ENCODE results near the gene PAPPA2.

Gene PAPPA2

GRCh38 chr1:176770066-176770465 is 307.1 kb downstream of the PAPPA2 start:
- no peaks in the 10 kb centered on the region for H3K36me3 ChIP-seq (replicated peaks; ENCODE audit: low read depth, low read length)
- H3K9ac ChIP-seq (ENCODE audit: low read length): no peak overlapping the region
- no peaks in the 10 kb centered on the region for H3K79me2 ChIP-seq (ENCODE audit: low read length)
- no peak overlapping the region for H3K4me2 ChIP-seq (ENCODE audit: low read length)
- TF ChIP-seq EZH2phosphoT487 (IDR thresholded peaks at IDR 0.05; ENCODE audit: low read depth) (no peak), CTCF (IDR thresholded peaks at IDR 0.05; ENCODE audit: low read depth, low read length) (no peak)
- no peak overlapping the region for H2AFZ ChIP-seq (ENCODE audit: low read depth, low read length)
- no peak overlapping the region for H3K27ac ChIP-seq (ENCODE audit: low read length)
- no peaks in the 10 kb centered on the region for H3K4me1 ChIP-seq (ENCODE audit: low read length)
- H3K9me3 ChIP-seq (ENCODE audit: insufficient read depth, low read length): no peaks in the 10 kb centered on the region
- no peak overlapping the region for H3K4me3 ChIP-seq (ENCODE audit: low read length)
- H3K27me3 ChIP-seq (ENCODE audit: low read depth, low read length): peaks cover 31% of the 10 kb centered on the region
- H4K20me1 ChIP-seq (ENCODE audit: insufficient read depth, low read length): no peaks in the 10 kb centered on the region

GRCh38 chr1:176773038-176773437 is 310.1 kb downstream of the PAPPA2 start:
- H3K27ac ChIP-seq (ENCODE audit: low read length): no peak overlapping the region
- H4K20me1 ChIP-seq (ENCODE audit: insufficient read depth, low read length): no peaks in the 10 kb centered on the region
- H3K79me2 ChIP-seq (ENCODE audit: low read length): no peaks in the 10 kb centered on the region
- no peak for TF ChIP-seq CTCF (IDR thresholded peaks at IDR 0.05; ENCODE audit: low read depth, low read length)
- no peak for TF ChIP-seq EZH2phosphoT487 (IDR thresholded peaks at IDR 0.05; ENCODE audit: low read depth)
- peaks cover 26% of the 10 kb centered on the region for H3K27me3 ChIP-seq (ENCODE audit: low read depth, low read length)
- H3K4me2 ChIP-seq (ENCODE audit: low read length): no peak overlapping the region
- no peaks in the 10 kb centered on the region for H3K9me3 ChIP-seq (ENCODE audit: insufficient read depth, low read length)
- H3K9ac ChIP-seq (ENCODE audit: low read length): no peak overlapping the region
- no peaks in the 10 kb centered on the region for H3K36me3 ChIP-seq (replicated peaks; ENCODE audit: low read depth, low read length)
- no peaks in the 10 kb centered on the region for H3K4me1 ChIP-seq (ENCODE audit: low read length)
- H2AFZ ChIP-seq (ENCODE audit: low read depth, low read length): no peak overlapping the region
- no peak overlapping the region for H3K4me3 ChIP-seq (ENCODE audit: low read length)

- no peak overlapping the region for H3K4me3 ChIP-seq (ENCODE audit: low read length)
- TF ChIP-seq CTCF (IDR thresholded peaks at IDR 0.05; ENCODE audit: low read depth, low read length): no peak
- TF ChIP-seq EZH2phosphoT487 (IDR thresholded peaks at IDR 0.05; ENCODE audit: low read depth): no peak
- no peak overlapping the region for H3K9ac ChIP-seq (ENCODE audit: low read length)
- peaks cover 20% of the 10 kb centered on the region for H3K27me3 ChIP-seq (ENCODE audit: low read depth, low read length)
- H2AFZ ChIP-seq (ENCODE audit: low read depth, low read length): no peak overlapping the region
- no peaks in the 10 kb centered on the region for H3K36me3 ChIP-seq (replicated peaks; ENCODE audit: low read depth, low read length)
- no peaks in the 10 kb centered on the region for H4K20me1 ChIP-seq (ENCODE audit: insufficient read depth, low read length)
- no peaks in the 10 kb centered on the region for H3K4me1 ChIP-seq (ENCODE audit: low read length)
- no peak overlapping the region for H3K27ac ChIP-seq (ENCODE audit: low read length)
- H3K79me2 ChIP-seq (ENCODE audit: low read length): no peaks in the 10 kb centered on the region
- H3K9me3 ChIP-seq (ENCODE audit: insufficient read depth, low read length): no peaks in the 10 kb centered on the region
- no peak overlapping the region for H3K4me2 ChIP-seq (ENCODE audit: low read length)
Measured at GRCh38 chr1:176774224-176774623, 311.2 kb downstream of the PAPPA2 start.

- Histone ChIP-seq H3K27ac (ENCODE audit: low read length) (no peak overlapping the region), H3K4me1 (ENCODE audit: low read length) (no peaks in the 10 kb centered on the region), H3K4me3 (ENCODE audit: low read length) (no peak overlapping the region), H4K20me1 (ENCODE audit: insufficient read depth, low read length) (no peaks in the 10 kb centered on the region), H3K27me3 (ENCODE audit: low read depth, low read length) (peaks cover 17% of the 10 kb centered on the region; the same call in 1 of the 2 replicates), H3K9ac (ENCODE audit: low read length) (no peak overlapping the region), H3K4me2 (ENCODE audit: low read length) (no peak overlapping the region), H3K79me2 (ENCODE audit: low read length) (no peaks in the 10 kb centered on the region), H3K9me3 (ENCODE audit: insufficient read depth, low read length) (no peaks in the 10 kb centered on the region), H3K36me3 (replicated peaks; ENCODE audit: low read depth, low read length) (no peaks in the 10 kb centered on the region), H2AFZ (ENCODE audit: low read depth, low read length) (no peak overlapping the region)
- TF ChIP-seq CTCF (IDR thresholded peaks at IDR 0.05; ENCODE audit: low read depth, low read length): no peak
- TF ChIP-seq EZH2phosphoT487 (IDR thresholded peaks at IDR 0.05; ENCODE audit: low read depth): no peak
Measured at GRCh38 chr1:176775378-176775777, 312.4 kb downstream of the PAPPA2 start.

Data from OCI-LY3 (cell line).